ENCODE measurements around the gene STK33.

The STK33 gene

GRCh38 chr11:8604078-8604723 lies 10.2 kb upstream of the STK33 start:
- in situ Hi-C loops (cut with MboI; ENCODE audit: low sequenced_read_pairs) = no loop called here

DNA sequence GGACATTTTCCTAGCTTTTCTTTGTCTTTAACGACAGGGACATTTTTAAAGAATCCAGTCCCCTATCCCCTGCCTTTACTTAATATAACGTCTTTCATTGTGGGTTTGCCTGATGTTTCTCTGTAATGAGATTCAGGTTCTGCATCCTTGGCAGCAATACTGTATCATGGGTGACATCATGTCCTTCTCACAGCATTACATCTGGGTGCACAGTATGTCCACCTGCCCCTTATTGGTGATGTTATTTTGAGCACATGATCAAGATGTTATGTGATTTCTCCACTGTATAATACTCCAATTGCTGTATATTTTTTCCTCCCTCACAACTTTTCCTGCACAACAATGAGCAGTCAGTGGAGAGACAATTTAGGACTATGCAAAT lies 9.7 kb upstream of the STK33 start:
- in situ Hi-C loops (cut with MboI; ENCODE audit: low sequenced_read_pairs) = no loop called here

DNA sequence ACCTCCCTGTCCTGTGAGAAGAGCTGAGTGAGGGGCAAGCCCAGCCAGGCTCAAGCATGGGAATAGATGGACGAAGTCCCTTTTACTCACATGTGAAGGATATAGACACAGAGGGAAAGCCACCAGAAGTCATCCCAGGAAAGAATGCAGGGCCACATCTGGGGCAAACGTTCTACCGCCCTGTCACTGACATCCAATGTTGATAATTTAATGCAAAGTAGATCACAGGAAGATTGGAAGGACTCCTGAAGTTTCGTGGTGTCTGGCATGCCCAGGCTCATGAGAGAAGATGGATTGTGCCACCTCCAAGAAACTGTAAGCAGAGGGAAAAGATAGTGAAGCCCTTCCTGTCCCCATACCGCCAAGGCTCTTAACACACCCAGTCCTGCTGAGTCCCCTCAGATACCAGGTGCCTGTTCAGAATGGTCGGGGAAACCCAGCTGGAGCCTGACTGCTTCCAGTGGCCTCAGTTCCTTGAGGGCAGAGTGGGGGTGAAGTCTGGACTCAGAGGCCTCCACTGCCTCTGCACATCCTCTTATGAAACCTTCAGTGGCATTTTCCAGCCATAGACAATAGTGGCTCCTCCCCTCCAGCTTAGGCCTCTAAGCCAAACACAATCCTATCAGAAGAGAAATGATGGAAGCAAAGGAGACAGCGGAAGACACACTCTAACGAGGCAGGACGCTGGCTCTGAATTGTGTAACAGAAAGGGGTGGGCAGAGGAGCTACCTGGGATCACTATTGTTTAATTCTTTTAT lies 7.5 kb upstream of the STK33 start:
- in situ Hi-C loops (cut with MboI; ENCODE audit: low sequenced_read_pairs) = no loop called here

DNA sequence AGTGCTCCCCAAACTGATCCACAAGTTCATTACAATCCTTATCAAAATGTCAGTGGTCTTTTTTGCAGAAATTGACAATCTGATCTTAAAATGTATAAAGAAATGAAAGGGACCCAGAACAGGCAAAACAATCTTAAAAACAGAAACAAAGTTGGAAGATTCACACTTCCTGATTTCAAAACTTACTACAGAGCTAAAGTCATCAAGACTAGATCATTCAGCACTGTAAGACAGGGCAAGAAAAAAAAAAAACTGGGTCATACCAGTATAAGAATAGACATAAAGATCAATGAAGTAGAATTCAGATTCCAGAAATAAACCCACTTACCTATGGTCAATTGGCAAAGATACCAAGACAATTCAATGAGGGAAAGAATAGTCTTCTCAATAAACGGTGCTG lies 4.5 kb upstream of the STK33 start:
- in situ Hi-C loops (cut with MboI; ENCODE audit: low sequenced_read_pairs) = no loop called here

DNA sequence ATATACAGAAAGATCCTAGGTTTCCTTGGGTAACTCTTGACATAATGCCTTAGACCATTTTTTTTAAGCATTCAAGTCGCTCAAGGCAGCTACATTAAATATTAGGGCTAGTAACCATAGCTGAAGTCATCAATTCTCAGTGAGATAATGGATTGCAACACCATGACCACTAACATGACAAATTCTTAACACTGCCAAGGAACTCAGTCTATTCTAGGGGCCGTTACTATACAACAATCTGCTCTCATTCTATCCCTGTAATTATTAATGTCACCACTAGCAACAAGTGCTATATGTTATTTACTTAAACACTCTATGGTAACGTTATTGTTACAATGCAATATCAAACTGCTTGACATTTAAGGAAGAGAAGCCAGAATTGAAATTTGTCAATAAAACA lies 3.2 kb upstream of the STK33 start:
- in situ Hi-C loops (cut with MboI; ENCODE audit: low sequenced_read_pairs) = no loop called here

GRCh38 chr11:8596504-8597046 lies 2.5 kb upstream of the STK33 start:
- in situ Hi-C loops (cut with MboI; ENCODE audit: low sequenced_read_pairs) = no loop called here

GRCh38 chr11:8593455-8593854 lies 573 bp downstream of the STK33 start:
- in situ Hi-C loops (cut with MboI; ENCODE audit: low sequenced_read_pairs) = no loop called here

GRCh38 chr11:8587915-8588314 lies 6.1 kb downstream of the STK33 start:
- in situ Hi-C loops (cut with MboI; ENCODE audit: low sequenced_read_pairs) = no loop called here

GRCh38 chr11:8586805-8587204 lies 7.2 kb downstream of the STK33 start:
- in situ Hi-C loops (cut with MboI; ENCODE audit: low sequenced_read_pairs) = no loop called here

DNA sequence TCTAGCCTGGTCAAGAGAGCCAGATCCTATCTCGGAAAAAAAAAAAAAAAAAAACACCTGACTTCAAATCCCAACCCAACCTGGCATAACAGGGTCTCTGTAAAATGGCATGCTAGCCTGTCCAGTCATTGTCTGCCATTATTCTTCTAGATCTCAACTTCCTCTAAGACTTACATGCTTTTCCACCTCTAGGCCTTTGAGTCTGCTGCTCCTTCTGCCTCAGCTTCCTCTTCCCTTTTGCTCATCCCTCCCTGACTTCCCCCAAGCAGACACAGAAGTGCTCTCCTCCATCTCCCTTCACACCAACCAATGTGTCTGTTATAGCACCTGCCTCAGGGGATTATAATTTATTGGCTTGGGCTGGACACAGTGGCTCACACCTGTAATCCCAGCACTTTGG lies 7.8 kb downstream of the STK33 start:
- in situ Hi-C loops (cut with MboI; ENCODE audit: low sequenced_read_pairs) = no loop called here

GRCh38 chr11:8584511-8584910 lies 9.5 kb downstream of the STK33 start:
- in situ Hi-C loops (cut with MboI; ENCODE audit: low sequenced_read_pairs) = no loop called here

- in situ Hi-C loops (cut with MboI; ENCODE audit: low sequenced_read_pairs) = no loop called here
These were observed 9.9 kb downstream of the STK33 start for GRCh38 chr11:8584082-8584481.

- in situ Hi-C loops (cut with MboI; ENCODE audit: low sequenced_read_pairs) = no loop called here
These were observed 12.7 kb downstream of the STK33 start for GRCh38 chr11:8581300-8581699.

DNA sequence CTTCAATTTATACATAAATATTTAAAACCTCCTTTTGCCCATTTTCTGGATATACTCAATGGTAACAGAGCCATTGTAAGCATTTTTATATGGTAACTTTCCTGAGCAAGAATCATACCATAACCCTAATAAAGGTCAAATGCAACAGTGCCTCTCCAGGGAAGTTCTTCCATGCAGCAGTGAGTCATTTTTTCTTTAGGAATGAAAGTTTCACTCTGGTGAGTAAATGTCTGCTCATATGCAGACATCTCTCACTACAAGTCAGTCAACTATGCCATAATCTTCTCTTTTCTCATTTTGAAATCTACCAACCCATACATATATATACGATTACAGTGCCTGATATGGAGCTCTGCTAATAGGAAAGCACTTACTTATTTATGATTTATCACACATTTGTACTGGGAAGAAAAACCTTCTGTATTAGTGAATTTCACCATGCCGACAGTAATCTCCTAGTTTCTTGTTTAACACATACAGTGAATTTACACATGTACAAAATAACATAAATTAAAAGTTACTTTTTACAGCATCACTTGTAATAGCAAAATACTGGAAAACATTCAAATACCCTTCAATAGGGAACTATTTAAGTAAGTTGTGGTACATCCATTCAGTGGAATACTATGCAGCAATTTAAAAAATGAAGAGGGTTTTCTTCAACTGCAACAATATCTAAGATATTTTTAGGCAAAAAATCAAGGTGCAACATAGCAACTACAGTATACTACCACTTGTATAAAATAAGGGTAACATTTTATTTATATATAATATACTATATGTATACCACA lies 16.0 kb downstream of the STK33 start:
- in situ Hi-C loops (cut with MboI; ENCODE audit: low sequenced_read_pairs) = no loop called here

GRCh38 chr11:8574798-8575197 lies 19.2 kb downstream of the STK33 start:
- in situ Hi-C loops (cut with MboI; ENCODE audit: low sequenced_read_pairs) = no loop called here

DNA sequence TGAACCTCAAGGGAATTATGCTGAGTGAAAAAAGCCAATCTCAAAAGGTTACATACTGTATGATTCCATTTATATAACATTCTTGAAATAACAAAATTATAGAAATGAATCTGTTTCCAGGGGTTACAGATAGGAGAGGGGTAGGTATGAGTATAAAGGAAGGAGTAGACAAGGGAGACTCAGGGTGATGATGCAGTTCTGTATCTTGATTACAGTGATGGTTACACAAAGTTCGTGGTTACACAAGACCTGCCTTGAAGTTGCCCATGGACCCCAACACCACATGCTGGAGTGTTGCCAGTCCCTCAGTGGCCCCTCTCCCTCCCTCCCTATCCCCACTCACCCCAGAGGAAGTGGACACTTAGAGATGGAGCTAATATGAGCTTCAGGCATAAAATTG lies 20.3 kb downstream of the STK33 start:
- in situ Hi-C loops (cut with MboI; ENCODE audit: low sequenced_read_pairs) = no loop called here

DNA sequence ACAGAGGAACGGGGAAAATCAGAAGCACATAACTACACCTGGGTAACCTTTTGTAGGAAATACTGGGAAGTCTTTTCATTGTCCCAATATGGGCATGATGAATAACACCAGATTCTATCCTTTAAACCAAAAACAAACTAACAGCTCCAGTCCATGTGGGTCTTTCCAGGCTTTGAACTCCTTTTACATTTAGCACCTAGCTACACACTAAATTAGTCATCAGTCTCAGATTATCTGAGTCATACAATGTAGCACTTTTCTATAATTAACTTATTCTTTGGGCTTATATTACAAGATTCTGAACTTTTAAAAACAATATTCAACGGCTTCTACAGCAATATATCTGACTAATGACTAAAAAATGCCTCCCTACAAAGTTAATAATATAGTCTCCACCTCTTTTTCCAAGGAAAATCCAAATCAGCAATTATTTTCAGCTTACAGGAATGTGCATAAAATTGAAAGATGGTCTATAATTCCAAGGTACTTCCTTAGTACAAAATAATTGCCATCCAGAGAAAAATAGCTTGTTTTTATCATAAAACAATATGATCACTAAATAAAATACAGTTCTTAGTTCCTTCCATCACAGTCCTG lies 26.3 kb downstream of the STK33 start:
- in situ Hi-C loops (cut with MboI; ENCODE audit: low sequenced_read_pairs) = no loop called here

GRCh38 chr11:8566613-8567210 lies 27.3 kb downstream of the STK33 start:
- in situ Hi-C loops (cut with MboI; ENCODE audit: low sequenced_read_pairs) = no loop called here

DNA sequence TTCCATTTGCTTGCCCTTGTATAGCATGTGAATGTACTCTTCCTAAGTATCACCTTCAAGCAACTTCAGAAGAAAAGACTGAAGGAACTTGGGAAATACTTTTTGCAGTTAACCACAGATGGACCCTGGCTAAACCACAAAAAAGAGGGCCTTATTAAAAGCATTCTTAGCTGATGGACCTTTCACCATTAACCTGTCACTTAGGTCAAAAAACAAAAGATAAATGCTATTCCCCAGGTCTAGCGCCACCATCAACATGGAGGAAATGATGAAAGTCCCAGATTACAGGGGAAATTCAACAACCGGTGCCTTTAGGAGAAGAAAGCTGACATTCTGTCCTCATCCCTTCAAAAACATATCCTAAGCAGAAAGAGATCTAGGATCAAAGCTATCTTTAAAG lies 29.5 kb downstream of the STK33 start:
- in situ Hi-C loops (cut with MboI; ENCODE audit: low sequenced_read_pairs) = no loop called here

DNA sequence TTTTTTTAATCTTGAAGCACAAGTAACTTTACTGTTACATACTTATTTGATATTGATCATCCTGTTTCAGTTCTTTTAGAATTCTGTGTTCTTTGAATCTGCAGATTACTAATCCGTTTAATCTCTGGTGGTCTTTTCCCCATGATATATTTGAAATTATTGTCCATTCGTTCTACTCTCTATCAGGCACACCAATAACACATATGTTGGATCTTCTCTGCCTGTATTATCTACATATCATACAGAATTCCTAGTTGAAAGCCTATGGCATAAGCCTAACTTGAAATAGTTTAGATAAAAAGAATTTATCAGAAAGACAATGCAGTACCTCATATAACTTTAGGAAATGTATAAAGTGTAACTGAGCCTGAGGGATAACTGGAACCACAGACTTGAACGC lies 32.6 kb downstream of the STK33 start:
- in situ Hi-C loops (cut with MboI; ENCODE audit: low sequenced_read_pairs) = no loop called here

GRCh38 chr11:8558436-8558835 lies 35.6 kb downstream of the STK33 start:
- in situ Hi-C loops (cut with MboI; ENCODE audit: low sequenced_read_pairs) = no loop called here

Measured in hTERT RPE-1 (cell line).